ENCODE measurements around the gene ADCY9.
A peak's percentile ranks its signal among the peaks of the same experiment; 100 is the strongest.

ADCY9 gene

GRCh38 chr16:4010225-4011158 is 105.8 kb downstream of the ADCY9 start:
- intact Hi-C loops (cut with DNase I), result no loop called here
- DNase-seq, result peak in 2 of 10 donors; percentile 30 to 72

DNA sequence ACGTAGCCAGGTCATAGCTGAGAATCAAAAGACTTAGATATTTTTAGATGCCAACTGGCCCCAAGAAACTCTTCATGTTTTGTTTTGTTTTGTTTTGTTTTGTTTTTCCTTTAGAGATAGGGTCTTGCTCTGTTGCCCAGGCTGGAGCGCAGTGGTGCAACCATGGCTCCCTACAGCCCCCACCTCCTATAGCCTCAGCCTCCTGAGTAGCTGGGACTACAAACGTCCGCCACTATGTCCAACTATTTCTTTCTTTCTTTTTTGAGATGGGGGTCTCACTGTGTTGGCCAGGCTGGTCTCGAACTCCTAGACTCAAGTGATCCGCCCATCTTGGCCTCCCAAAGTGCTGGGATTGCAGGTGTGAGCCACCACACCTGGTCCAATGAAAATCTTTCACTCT is 107.1 kb downstream of the ADCY9 start:
- intact Hi-C loops (cut with DNase I), result no loop called here
- DNase-seq, result no peak

GRCh38 chr16:4008116-4008515 is 108.1 kb downstream of the ADCY9 start:
- DNase-seq, result peak in 1 of 10 donors; percentile 84
- intact Hi-C loops (cut with DNase I), result no loop called here

GRCh38 chr16:4006397-4006999 is 109.7 kb downstream of the ADCY9 start:
- intact Hi-C loops (cut with DNase I), result no loop called here
- DNase-seq, result peak in 1 of 10 donors; percentile 51

- DNase-seq, result peak in 1 of 10 donors; percentile 45
- intact Hi-C loops (cut with DNase I), result no loop called here
Observed at GRCh38 chr16:4005731-4006130, 110.5 kb downstream of the ADCY9 start.

DNA sequence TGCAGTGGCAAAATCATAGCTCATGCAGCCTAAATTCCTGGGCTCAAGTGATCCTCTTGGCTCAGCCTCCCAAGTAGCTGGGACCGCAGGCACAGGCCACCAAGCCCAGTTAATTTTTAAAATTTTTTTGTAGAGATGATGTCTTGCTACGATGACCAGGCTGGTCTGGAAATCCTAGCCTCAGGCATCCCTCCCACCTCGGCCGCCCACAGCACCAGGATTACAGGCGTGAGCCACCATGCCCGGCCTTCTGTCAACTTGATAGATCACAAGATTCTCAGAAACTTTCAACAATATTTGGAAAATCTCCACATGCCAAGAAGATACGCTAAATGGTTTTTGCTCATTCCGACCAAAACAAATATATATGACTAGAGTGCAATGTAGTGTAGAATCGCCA is 111.0 kb downstream of the ADCY9 start:
- intact Hi-C loops (cut with DNase I), result no loop called here
- DNase-seq, result peak in 2 of 10 donors; percentile 44 to 62

DNA sequence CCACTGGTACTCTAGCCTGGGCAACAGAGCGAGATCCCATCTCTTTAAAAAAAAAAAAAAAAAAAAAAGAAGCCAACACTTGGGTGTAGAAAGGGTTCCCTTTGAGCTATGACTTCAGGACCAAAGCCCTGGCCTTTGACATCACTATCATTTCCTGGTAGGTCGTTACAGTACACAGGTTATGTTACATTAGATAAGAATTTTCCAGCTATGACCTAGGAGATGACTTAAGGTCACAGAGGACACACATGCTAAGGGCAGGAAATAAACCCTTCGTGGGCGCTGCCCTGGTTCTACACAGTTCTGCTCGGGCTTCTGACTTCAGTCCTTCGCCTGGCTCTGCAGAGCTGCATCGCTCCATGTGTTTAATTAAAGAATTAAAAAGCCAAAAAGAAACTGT is 112.0 kb downstream of the ADCY9 start:
- peak in 2 of 10 donors; percentile 22 to 40 for DNase-seq
- intact Hi-C loops (cut with DNase I), result no loop called here

DNA sequence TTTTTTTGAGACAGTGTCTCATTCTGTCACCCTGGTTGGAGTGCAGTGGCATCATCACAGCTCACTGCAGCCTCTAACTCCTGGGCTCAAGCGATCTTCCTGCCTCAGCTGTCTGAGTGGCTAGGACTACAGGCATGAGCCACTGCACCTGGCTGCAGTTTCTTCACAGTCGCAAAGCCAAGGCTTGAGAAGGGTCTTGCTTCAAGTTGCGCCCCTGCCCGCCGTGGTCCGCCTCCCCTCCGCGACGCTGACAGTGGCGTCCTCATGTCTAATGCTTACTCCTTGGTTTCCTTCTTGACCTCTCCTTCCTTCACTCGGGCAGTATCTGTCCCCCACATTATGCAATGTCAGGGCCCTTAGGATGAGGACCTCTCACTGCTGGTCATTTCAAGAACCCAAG is 112.7 kb downstream of the ADCY9 start:
- intact Hi-C loops (cut with DNase I), result no loop called here
- DNase-seq, result peak in 2 of 10 donors; percentile 42 to 61

DNA sequence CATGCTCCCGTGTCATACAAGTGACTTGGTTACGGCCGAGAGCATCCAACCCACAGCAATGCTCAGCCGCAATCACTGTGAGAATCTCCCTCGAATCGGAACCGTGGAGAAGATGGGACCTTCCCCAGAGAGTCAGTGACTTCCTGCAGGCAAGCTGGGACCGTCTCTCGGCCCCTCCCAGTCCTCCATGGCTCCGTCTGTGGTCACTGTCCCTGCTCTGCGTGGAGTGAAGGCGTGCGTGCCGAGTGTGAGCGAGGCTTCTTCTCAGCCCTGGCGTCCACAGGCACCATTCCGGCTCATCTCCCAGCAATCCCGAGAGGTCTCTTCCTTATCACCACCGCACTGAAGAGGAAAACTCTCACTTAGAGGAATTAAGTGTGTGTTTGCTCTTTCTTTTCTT is 113.1 kb downstream of the ADCY9 start:
- DNase-seq, result peak in 2 of 10 donors; percentile 55 to 57
- intact Hi-C loops (cut with DNase I), result no loop called here

GRCh38 chr16:4002121-4002520 is 114.1 kb downstream of the ADCY9 start:
- intact Hi-C loops (cut with DNase I), result no loop called here

GRCh38 chr16:3999479-4000325 is 116.5 kb downstream of the ADCY9 start:
- intact Hi-C loops (cut with DNase I), result no loop called here
- peak in 8 of 10 donors; percentile 26 to 93 (median 56) for DNase-seq

More at GRCh38 chr16:4002121-4002520, 114.1 kb downstream of the ADCY9 start:
- no peak for DNase-seq

DNA sequence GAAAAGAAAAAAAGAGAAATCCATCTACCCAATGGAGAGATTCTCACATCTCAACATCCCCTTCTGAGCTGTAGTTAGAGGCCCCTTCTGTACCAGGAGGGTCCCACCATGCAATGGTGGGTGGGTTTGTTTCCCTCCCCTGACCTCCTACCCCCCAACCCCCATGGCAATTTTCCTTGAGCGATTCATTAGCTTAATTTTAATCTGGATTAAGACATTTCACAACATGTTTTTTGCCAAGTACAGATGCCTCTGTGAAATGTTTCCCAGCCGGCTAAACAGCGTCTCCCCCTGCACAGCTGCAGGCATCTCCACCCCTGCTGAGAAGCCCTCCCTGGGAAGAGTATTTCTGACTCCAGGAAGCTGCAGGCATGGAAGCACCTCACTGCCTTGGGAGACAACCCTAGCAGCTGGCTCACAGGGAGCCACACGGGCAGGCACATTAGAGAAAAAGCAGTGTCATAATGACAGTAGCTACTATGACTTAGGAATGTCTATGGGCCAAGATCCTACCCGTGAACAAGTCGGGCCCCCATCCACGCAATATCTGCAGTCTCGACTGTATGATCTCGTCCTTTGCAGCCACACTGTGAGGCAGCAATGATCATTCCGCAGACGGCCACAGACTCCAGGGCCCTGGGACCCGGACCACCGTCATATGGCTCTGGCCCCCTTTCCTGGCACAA is 117.3 kb downstream of the ADCY9 start:
- intact Hi-C loops (cut with DNase I), result no loop called here
- peak in 3 of 10 donors; percentile 7 to 79 (median 72) for DNase-seq

- intact Hi-C loops (cut with DNase I), result no loop called here
- peak in 2 of 10 donors; percentile 72 to 76 for DNase-seq
Observed at GRCh38 chr16:3997231-3997841, 118.9 kb downstream of the ADCY9 start.

- DNase-seq, result peak in 2 of 10 donors; percentile 7 to 43
- intact Hi-C loops (cut with DNase I), result no loop called here
Observed at GRCh38 chr16:3995001-3995400, 121.2 kb downstream of the ADCY9 start.

- intact Hi-C loops (cut with DNase I), result no loop called here
- DNase-seq, result peak in 3 of 10 donors; percentile 68 to 78 (median 76)
Observed at GRCh38 chr16:3993052-3993785, 123.0 kb downstream of the ADCY9 start.

GRCh38 chr16:3992297-3993051 is 123.8 kb downstream of the ADCY9 start:
- peak in 3 of 10 donors; percentile 39 to 76 (median 71) for DNase-seq
- intact Hi-C loops (cut with DNase I), result no loop called here

GRCh38 chr16:3988824-3989223 is 127.4 kb downstream of the ADCY9 start:
- intact Hi-C loops (cut with DNase I), result loop anchor here (10.0 kb wide), 1 partner anchor 336 kb away; no protein-coding TSS in a partner anchor
- DNase-seq, result no peak

DNA sequence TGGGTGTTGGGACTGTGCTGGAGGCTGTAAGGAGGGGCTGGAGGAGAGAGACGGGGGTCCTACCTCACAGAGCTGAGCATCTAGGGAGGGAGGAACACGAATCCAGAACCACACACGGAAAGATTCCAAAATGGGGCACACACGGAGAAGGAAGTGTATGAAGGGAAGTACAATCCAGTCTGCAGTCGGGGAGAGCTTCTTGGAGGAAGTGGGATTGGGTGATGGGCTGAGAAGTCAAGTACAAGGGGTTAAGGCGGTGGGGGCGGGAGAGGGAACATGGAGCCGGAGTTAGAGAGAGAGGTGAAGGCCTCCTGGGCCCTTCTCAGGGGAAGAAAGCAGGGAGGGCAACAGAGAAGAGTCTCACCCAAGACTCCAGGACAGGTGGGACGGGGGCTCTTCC is 128.2 kb downstream of the ADCY9 start:
- peak in 2 of 10 donors; percentile 16 to 40 for DNase-seq
- intact Hi-C loops (cut with DNase I), result loop anchor here (10.0 kb wide), 1 partner anchor 337 kb away; no protein-coding TSS in a partner anchor
